ENCODE data around the gene BZW1.

BZW1 gene

DNA sequence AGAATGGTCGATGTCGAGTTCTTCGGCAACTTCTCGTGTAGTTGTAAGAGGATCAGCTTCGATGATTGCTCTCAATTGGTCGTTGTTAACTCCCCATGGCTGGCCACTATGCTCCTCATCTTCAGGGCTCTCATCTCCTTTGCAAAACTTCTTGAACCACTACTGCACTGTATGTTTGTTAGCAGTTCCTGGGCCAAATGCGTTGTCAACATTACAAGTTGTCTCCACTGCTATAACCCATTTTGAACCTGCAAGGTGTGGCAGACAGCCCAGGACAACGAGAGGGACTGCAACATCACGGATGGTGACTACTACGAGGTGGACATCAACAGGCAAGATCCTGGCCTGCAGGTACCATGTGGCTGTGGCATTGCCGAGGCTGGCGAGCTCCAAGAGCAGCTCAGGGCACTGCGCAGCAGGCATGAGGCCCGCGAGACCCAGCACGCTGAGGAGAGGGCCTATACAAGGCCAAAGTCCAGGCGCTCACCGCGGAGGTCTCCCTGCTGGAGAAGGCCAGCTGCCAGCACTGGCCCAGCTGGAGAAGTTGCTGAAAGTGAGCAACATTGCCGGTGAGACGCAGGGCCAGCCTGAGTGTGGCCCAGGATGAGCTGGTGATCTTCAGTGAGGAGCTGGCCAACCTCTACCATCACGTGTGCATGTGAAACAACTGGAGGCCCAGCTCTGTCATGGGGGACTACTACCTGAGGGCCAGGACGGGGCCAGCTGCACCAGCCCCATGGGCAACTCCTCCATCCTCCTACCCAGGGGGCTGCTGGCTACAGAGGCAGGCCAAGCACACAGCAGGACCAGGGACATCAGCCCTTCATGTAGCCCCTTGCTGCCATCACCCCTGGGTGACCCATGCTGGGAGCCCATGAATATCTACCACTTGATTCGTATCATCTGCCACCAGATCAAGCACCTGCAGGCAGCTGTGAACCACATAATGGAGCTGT lies 32.6 kb downstream of the BZW1 start:
- no peak for DNase-seq (ENCODE audit: low read depth in 1 of 2, low spot score in 1 of 2)
- no peak overlapping the region for H3K4me3 ChIP-seq (replicated peaks; ENCODE audit: insufficient read depth, low read length)
- TF ChIP-seq SPI1 (IDR thresholded peaks at IDR 0.05; ENCODE audit: borderline replicate concordance, low read depth) = no peak
- TF ChIP-seq, protein P1, sequence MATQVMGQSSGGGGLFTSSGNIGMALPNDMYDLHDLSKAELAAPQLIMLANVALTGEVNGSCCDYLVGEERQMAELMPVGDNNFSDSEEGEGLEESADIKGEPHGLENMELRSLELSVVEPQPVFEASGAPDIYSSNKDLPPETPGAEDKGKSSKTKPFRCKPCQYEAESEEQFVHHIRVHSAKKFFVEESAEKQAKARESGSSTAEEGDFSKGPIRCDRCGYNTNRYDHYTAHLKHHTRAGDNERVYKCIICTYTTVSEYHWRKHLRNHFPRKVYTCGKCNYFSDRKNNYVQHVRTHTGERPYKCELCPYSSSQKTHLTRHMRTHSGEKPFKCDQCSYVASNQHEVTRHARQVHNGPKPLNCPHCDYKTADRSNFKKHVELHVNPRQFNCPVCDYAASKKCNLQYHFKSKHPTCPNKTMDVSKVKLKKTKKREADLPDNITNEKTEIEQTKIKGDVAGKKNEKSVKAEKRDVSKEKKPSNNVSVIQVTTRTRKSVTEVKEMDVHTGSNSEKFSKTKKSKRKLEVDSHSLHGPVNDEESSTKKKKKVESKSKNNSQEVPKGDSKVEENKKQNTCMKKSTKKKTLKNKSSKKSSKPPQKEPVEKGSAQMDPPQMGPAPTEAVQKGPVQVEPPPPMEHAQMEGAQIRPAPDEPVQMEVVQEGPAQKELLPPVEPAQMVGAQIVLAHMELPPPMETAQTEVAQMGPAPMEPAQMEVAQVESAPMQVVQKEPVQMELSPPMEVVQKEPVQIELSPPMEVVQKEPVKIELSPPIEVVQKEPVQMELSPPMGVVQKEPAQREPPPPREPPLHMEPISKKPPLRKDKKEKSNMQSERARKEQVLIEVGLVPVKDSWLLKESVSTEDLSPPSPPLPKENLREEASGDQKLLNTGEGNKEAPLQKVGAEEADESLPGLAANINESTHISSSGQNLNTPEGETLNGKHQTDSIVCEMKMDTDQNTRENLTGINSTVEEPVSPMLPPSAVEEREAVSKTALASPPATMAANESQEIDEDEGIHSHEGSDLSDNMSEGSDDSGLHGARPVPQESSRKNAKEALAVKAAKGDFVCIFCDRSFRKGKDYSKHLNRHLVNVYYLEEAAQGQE (IDR thresholded peaks at IDR 0.05; ENCODE audit: insufficient replicate concordance, low read depth) = no peak
- H3K27ac ChIP-seq (replicated peaks) = no peak overlapping the region
- H3K27me3 ChIP-seq (ENCODE audit: insufficient read depth, poor library complexity, severe bottlenecking) = no peaks in the 10 kb centered on the region

DNA sequence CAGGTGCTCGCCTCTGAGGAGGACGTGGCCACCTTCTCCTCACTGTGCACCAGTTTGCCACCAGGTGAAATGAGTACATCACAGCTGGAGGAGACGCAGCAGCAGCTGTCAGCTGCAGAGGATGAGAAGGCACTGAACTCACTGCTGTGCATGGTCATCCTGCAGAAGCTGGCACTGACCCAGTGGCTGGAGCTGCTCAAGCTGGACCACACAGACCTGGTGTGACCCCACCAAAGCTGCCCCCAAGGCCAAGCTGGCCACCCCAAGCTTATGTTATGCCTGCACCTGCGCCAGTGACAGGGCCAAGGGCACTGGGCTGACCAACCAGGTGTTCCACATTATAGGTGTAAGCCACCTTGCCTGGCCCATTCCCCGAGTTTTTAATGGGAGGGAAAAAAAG lies 33.5 kb downstream of the BZW1 start:
- H3K4me3 ChIP-seq (replicated peaks; ENCODE audit: insufficient read depth, low read length) = no peak overlapping the region
- TF ChIP-seq, protein P1 (IDR thresholded peaks at IDR 0.05; ENCODE audit: insufficient replicate concordance, low read depth) = no peak
- TF ChIP-seq GABPA (IDR thresholded peaks at IDR 0.05; ENCODE audit: low read depth) (no peak), POLR2AphosphoS5 (IDR thresholded peaks at IDR 0.05; ENCODE audit: low read depth) (no peak), SPI1 (IDR thresholded peaks at IDR 0.05; ENCODE audit: borderline replicate concordance, low read depth) (no peak)
- TF ChIP-seq, protein P2, sequence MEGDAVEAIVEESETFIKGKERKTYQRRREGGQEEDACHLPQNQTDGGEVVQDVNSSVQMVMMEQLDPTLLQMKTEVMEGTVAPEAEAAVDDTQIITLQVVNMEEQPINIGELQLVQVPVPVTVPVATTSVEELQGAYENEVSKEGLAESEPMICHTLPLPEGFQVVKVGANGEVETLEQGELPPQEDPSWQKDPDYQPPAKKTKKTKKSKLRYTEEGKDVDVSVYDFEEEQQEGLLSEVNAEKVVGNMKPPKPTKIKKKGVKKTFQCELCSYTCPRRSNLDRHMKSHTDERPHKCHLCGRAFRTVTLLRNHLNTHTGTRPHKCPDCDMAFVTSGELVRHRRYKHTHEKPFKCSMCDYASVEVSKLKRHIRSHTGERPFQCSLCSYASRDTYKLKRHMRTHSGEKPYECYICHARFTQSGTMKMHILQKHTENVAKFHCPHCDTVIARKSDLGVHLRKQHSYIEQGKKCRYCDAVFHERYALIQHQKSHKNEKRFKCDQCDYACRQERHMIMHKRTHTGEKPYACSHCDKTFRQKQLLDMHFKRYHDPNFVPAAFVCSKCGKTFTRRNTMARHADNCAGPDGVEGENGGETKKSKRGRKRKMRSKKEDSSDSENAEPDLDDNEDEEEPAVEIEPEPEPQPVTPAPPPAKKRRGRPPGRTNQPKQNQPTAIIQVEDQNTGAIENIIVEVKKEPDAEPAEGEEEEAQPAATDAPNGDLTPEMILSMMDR (IDR thresholded peaks at IDR 0.05; ENCODE audit: insufficient read depth, low read length) = no peak

DNA sequence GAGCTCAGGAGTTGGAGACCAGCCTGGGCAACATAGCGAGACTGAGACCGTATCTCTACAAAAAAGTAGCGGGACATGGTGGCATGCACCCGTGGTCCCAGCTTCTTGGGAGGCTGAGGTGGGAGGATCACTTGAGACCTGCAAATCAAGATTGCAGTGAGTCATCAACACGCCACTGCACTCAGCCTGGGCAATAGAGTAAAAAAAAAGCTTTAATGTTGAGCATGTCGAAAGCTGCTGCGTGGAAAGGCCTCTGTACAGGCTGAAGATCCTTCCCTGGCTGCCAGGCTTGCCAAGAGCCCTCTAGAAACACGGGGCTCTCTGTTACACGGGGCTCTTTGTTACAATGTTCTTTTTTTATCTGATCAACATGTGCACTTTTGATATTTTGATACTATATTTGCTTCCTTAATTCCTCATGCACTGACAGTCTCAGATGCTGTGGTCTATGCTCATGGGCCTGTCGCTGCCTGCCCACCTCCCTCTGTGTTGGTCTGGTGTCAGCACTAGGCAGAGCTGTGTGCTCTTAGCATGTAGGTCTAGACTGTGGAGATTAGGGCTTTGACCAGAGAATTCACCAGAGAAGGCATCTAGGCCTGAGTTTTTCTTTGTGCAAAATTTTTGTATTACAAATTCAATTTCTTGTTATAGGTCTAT lies 34.1 kb downstream of the BZW1 start:
- H3K27me3 ChIP-seq (ENCODE audit: insufficient read depth, poor library complexity, severe bottlenecking) = no peaks in the 10 kb centered on the region
- no peak overlapping the region for H3K4me3 ChIP-seq (replicated peaks; ENCODE audit: insufficient read depth, low read length)
- DNase-seq (ENCODE audit: low read depth in 1 of 2, low spot score in 1 of 2) = no peak
- TF ChIP-seq, protein P2 (IDR thresholded peaks at IDR 0.05; ENCODE audit: insufficient read depth, low read length) = no peak
- TF ChIP-seq GABPA (IDR thresholded peaks at IDR 0.05; ENCODE audit: low read depth) (no peak), SPI1 (IDR thresholded peaks at IDR 0.05; ENCODE audit: borderline replicate concordance, low read depth) (no peak), POLR2AphosphoS5 (IDR thresholded peaks at IDR 0.05; ENCODE audit: low read depth) (no peak)
- TF ChIP-seq, protein P1 (IDR thresholded peaks at IDR 0.05; ENCODE audit: insufficient replicate concordance, low read depth) = no peak
- no peak overlapping the region for H3K27ac ChIP-seq (replicated peaks)

More for the DNA sequence above, 33.5 kb downstream of the BZW1 start:
- Histone ChIP-seq H3K27me3 (ENCODE audit: insufficient read depth, poor library complexity, severe bottlenecking) (no peaks in the 10 kb centered on the region), H3K27ac (replicated peaks) (no peak overlapping the region)
- DNase-seq (ENCODE audit: low read depth in 1 of 2, low spot score in 1 of 2) = no peak

All from HL-60 (cell line).